GM21528 (cell line): Measurements from ENCODE around the gene TMCO4.

Source experiments
- ATAC-seq: cut with Tn5 transposase; IDR thresholded peaks from one replicate; pipeline ENCODE4 v1.9.1; 2021; ENCODE audit warnings: mild to moderate bottlenecking, moderate library complexity; ENCODE audit not compliant: unreplicated experiment, low FRiP score

The TMCO4 gene

DNA sequence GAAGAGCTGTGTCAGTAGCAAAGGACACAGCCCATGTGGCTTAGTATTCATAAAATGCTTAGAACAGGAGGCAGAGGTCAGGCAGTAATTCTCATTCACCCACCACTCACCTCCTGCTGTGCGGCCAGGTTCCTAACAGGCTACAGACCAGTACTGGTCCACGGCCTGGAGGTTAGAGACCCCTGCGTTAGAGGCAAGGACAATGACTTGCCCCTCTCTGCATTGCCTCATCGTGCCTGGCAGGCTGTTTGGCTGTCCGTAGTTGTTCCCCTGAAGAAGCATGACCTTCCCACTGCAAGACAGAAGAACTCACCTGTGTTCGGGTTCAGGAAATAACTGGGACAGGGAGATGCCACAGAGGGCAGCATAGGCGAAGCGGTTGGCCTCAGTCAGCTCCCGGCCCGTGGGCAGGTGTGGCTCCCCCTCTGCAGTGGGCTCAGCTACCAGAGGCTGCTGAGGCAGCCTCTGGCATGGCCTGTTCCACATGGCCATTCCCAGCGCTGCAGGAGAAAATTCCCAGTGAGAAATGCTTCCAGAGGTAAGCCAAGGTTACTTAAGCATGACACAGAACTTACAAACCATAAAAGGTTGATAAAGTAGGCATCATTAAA, 19.3 kb downstream of the TMCO4 start:
- ATAC-seq = no peak

DNA sequence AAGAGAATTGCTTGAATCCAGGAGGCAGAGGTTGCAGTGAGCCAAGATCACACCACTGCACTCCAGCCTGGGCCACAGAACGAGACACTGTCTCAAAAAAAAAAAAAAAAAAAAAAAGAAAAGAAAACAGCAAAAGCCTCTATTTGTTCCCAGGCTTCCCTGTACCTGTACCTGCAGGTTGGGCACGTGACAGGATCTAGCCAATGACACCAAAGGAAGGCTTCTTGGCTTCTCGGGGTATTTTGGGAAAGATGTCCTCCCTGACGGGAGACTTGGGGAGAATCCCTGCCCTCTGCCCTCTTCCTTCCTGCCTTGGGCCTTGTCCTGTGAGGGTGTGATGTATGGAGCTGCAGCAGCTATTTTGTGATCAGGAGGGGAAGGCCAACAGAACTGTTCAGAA, 22.8 kb downstream of the TMCO4 start:
- ATAC-seq = no peak

DNA sequence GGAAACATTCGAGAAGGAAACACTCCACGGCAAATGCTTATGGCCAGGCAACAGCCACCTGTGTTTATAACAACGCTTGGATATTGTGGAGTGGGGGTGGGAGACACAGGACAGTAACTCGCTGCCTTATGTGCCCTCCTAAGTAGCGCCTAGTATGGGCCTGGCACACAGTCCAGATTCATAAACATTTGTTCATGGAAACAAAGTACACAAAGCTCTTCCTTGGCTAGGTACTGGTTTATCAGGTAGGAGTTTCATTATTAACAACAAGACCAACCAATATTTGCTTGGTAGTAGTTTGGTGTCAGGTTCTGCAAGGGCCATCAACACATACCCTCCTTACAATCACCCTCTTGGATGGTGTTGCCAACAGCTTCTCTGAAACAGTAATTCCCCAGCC, 23.4 kb downstream of the TMCO4 start:
- ATAC-seq = no peak

DNA sequence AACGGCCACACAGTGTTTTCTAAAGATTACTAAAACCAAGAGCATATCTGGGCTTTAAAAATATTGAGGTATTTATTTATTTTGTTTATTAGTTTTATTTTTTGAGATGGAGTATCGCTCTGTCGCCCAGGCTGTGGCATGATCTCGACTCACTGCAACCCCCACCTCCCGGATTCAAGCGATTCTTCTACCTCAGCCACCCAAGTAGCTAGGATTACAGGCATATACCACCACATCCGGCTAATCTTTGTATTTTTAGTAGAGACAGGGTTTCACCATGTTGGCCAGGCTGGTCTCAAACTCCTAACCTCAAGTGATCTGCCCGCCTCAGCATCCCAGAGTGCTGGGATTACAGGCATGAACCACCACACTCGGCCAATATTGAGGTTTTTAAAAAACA, 23.9 kb downstream of the TMCO4 start:
- no peak for ATAC-seq

DNA sequence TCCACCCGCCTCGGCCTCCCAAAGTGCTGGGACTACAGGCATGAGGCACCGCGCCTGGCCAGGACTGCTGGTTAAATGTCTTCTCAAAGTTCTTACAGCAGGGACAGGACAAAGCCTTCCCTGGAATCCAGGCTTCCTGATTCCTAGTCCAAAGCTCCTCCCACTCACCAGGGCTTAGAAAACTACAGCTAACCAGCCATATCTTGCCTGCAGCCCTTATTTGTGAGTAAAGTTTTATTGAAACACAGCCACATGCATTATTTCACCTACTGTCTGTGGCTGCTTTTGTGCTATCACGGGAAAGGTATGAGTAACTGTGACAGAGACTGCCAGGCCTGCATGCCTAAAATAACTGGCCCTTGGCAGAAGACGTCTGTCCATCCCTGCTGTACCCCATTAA, 24.4 kb downstream of the TMCO4 start:
- ATAC-seq = no peak

DNA sequence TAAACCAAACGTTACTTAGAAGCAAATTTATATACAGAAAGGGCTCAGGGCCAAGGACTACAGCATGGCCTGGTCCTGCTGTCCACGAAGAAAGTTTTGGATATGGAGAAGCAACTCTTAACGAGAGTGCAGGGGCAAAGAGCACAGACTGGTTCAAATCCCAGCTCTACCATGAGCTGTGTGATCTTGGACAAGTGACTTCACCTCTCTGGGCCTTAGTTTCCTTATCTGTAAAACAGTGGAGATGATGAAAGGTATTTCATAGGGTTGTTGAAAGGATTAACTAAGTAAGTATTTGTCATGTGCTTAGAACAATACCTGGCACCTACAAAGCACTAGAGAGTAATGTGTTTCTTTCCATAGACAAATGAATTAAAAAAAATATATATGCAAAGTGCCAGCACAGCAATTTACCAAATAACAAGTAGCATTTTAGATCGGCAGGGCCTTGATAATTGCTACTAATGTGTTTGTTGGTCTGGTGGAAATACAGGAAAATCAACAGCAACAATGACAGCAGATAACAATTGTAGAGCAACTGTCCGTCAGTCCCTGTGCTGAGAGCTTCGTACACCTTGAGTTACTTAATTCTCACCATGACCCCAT, 25.4 kb downstream of the TMCO4 start:
- no peak for ATAC-seq

DNA sequence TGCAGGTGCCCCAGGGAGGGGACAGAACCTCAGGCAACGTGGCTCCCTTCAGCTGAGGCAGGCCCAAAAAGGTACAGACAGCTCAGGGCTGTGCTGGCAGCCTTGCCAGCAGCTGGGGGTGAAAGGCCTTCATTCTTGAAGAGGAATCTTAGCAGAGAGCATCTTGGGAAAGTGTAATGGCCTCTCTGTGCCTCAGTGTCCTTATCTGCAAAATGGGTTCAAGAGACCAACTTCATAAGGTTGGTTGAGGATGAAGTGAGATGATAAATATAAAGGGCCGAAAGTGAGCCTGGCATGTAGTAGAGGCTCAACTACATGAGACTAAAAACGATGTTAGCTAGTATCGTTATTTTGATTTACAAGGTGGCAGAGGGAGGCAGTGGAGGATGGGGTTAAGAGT, 26.2 kb downstream of the TMCO4 start:
- ATAC-seq = no peak

DNA sequence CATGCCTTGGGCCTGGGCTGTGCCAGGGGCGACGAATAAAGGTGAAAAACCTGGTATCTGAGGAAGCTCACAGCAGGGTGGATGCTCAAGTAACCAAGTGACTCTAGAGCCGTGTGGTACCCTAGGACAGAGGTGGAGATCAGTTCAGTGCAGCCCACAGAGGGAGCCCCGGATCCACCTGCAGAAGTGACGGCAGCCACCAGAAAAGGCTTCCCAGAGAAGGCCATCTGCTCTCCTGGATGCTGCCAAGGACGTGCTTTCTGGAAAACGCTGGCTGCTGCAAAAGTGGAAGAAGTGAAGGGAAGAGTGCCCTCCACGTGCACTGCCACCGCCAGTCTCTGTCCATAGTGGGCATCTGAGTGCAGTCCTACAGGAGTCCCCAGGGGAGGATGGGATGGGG, 27.7 kb downstream of the TMCO4 start:
- ATAC-seq = no peak

DNA sequence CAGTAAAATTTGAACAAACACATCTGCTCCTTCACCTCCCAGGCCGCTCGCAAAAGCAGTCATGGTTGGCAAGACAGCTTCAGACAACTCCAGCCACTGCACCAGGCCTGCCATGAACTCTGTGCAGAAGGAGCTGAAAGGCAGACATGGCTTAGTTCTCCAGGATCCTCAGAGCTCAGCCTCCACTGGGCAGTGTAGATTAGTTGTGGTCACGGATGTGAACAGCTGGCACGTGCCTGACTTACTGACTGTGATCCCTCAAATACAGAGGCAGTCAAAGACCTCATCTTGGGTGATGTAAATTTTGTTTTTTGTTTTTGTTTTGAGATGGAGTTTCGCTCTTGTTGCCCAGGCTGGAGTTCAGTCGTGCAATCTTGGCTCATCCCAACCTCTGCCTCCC, 28.4 kb downstream of the TMCO4 start:
- no peak for ATAC-seq

DNA sequence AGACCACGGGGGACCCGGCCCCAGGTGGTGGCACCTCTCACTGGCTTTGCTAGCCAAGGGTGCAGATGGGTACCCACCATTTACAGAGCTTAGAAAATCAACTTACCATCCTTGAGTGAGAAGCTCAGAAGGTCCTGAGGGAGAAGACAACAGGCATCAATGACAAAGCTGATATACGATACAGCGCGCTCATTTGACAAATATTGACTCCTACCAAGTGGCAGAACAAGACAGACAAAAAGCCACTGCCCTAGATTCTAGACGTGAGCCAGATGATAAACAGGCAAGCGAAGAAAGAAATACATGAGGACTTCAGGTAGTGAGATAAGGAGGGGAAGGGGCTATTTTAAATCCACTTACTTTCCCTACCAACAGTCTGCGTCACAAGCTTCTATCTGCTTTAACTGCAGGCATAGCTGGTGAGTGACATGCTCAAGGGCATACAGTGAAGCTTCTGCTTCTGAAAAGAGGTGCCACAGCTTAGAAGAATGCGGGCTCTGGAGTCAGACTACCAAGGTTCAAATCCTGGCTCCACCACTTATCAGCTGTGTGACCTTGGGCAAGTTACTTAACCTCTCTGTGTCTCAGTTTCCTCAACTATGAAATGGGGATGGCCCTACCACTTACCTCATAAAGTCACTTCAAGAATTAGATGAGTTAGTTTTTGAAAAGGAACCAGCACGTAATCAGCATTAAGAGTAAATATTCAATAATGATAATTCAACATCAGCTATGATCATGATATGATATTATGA, 29.1 kb downstream of the TMCO4 start:
- ATAC-seq = no peak

DNA sequence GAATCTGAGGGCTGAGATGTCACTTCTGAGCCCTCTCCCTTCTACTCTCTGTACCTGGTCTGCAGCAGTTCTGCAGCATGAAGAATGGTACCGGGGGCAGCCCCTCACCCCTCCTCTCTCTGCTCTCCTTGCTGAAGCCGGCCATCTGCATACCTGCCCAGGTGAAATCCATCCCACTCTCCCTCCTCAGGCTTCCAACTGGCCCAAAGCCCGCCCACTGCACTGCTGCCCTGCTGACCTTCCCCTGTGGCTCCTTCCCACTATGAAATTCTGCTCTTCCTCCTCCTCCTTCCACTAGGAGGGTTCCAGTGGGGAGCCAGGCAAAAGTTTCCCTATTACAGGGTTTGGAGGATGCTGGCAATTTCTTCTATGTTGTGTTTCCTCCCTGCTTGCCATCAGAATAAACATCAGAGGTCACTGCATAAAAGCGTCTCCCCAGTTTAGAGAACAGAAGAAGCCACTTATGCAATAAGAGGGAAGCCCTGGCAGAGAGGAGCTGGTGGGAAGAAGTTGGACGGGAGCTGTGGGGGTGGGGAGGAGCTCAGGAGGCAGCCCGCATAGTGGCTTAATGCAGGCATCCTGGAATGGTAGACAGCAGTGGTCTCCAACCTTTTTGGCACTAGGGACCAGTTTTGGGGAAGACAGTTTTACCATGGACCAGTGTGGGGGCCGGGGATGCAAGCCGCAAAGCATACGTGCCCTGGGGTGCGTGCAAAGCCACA, 30.3 kb downstream of the TMCO4 start:
- no peak for ATAC-seq

DNA sequence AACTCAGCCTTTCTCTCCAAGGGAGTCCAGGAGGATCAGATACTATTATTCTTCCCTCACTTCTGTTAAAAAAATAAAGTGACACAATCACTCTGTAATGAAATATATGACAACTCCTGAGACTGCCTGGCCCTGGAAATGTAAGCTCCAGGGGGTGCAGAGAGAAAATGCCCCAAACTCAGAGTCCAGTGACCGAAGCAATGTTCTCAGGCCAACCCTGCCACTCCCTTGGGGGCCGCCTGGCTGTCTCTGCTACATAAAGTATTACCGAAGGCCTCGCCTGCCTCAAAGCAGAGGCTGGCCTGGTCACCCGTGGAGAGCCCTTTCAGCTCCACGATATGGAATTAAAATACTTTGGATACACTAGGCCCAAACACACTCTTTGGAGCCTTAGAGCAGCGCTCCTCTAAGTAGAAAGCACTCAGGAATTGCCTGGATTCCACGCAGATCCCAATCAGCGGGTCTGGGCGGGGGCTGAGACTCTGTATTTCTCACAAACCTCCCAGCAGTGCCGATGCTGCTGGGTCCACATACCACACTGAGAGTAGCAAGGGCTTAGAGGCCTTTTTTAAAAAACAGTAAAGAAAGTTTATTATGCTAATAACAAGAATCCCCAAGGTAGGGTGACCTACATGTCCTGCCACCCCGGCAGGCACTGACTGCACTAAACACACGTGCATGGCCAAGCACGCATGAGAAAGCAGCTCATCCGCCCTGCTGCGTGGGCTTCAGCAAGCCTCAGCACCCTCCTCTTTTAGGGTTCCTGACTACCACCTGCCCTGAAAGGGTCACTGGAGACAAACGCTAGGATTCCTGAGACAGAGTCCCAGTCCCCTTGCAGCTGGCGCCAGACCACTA, 31.1 kb downstream of the TMCO4 start:
- no peak for ATAC-seq

DNA sequence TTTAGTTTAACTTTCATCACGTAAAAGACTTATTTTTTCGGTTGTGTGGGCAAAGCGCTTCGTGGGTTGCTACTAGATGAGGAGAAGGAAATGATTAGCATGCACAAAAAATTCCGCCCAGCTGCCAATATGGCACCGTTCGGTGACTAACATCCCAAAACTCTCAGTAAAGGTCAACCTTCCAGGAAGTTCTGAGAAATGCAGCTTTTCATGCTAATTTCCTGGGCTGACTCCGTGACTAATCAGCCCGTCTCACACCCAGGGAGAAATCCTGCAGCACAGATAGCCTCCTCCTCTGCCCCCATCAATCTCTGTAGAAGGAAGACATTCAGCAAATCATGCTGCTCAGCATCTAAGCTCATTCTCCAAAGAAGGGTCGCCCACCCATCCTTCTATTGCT, 34.1 kb downstream of the TMCO4 start:
- ATAC-seq = no peak

DNA sequence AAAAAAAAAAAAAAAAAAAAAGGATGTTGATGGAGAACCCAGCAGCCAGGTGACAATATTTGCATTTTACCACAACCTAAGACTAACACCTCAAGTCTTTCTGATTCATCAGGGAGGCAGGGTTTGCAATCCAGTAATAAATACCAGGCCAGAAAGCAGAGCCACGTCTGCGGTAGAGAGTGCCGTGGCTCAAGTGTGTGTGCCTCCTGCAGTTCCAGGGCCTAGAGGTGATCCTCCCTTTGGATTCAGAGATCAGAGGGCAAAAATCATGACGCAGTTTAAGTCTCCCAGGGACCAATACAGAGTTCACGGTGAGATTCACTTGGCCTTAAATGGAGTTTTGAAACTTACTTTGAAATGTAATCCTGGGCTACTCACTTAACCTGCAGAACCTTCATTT, 34.9 kb downstream of the TMCO4 start:
- no peak for ATAC-seq

DNA sequence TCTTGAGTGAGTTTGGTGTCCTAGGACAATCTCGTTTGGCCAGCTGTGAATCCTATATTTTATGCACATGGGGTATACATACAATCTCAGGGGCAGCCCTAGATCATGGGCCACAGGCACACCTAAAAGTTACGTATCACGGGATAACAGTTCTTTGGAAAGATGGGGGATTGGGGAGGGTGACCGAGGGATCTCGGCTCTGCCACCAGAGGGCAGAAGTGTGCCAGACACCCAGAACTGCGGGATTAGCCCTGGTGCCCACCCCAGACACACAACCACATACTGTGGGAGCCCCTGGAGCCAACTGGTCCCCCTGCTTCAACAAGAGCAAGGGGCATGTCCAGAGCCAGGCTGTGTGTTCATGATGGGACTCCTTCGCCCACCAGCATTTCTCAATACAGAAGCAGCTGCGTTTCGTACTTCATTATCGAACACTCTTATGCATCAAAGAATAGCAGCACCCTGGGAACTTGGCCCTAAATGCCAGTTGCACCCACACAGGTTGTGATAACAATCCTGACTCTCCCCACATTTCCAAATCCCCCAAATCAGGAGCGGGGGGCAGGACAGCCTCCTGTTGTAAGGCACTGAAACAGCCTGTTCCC, 37.4 kb downstream of the TMCO4 start:
- ATAC-seq = no peak

DNA sequence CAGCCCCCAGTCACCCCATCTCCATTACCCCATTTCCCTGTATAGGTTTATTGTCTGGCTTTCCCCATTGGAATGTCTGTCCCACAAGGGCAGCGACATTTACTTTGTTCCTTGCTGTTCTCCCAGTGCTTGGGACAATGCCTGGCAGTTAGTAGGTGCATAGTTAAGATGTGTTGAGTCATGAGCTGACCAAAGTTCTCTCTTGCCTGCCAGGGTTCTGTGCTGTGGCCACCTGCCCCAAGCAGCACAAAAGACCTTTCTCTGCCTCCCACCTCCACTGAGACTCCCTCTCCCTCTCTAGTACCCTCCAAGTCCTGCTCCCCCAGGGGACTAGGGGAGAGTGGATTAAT, 40.0 kb downstream of the TMCO4 start:
- ATAC-seq = no peak

DNA sequence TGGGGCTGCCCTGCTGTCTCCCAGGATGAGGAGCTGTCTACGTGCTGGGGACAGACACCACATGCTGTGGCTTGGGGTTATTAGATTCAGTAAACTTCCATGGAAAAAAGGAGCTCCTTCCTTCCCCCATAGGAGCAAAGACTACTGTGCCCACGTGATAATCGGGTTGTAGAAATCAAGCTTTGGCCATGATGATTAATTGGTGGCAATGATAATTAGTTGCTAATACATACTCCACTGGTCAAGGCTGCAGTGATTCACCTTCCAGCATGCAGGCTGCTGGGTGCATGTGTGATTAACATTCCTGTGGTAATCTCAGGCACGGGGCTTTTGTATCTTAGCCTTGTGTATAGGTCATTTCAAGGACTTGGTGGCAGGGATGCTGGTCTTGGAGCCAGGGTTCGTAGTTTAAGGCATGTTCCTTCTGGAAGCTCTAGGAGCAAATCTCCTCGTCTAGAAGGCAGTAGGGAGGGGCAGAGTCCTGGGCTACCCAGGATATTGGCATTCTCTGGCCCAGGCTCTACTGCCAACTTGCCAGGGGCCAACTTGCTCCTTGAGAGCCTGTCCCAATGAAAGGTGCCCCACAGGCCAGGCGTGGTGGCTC, 41.4 kb downstream of the TMCO4 start:
- no peak for ATAC-seq

DNA sequence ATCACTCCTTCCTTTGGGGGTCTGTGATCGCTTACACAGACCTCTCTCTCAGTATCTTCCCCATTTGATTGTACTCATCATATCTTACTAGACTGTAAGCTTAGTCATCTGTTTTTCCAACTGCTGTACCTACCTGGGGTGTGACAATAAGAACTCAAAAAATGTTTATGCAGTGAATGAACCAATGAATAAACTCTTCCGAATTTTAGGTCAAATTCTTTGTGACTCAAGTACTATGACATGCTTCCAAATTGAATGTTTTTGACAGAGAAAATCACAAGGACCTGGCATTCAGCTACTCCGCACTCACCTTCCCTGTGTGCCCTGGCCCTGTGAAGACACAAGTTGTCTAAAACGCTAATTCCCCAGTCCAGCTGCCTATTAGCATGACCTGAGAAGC, 42.1 kb downstream of the TMCO4 start:
- no peak for ATAC-seq

DNA sequence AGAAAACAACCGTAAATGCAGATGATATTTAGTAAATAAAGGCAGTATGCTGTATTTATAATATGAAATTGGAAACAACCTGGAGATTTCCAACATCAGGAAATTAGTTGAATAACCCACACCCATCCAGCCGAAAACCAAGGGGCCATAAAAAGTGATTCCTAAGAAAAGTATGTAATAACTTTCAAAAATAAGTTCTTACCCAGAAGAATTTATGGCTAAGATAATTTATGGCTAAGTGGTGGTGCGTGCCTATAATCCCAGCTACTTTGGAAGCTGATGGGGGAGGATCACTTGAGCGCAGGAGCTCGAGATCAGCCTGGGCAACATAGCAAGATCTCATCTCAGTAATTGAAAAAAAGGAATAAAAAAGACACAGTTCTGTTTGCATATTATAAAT, 43.2 kb downstream of the TMCO4 start:
- ATAC-seq = no peak

DNA sequence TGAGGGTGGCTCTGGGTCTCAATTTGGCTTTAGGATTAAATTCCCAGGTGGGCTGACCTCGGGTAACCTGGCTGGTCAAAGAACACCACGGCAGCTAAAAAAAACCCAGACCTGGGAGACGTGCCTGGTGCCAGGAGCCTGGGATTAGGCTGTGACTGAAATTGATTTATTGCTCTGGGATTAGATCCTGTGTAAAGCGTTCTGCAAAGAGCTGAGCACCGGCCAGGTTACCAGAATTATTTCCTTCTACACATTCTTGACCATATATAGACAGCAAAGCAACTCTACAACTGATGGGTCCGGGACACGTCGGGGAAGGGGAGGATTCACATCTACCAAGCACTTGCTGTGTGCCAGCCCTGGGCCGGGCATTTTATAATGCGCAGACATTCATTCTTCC, 45.2 kb downstream of the TMCO4 start:
- ATAC-seq = no peak
